ENCODE data around the gene UBE2L5.

GRCh38 chr13:30473675-30474074 lies 51.4 kb downstream of the UBE2L5 start:
- no peak for TF ChIP-seq CTCF (IDR thresholded peaks at IDR 0.05; ENCODE audit: low read depth, low read length)
- no peak for TF ChIP-seq EZH2phosphoT487 (IDR thresholded peaks at IDR 0.05; ENCODE audit: low read depth)

Data from OCI-LY3 (cell line).